NCI-H1417 treated with DMSO at 0.1 percent for 48 hours (cell line): ENCODE data around the gene PLA2G4E.
A peak's percentile ranks its signal among the peaks of the same experiment; 100 is the strongest.

Experiments
- DNase-seq: peaks from one replicate; lab custom pipeline; 2025; lab: John Stamatoyannopoulos, UW

Gene PLA2G4E, protein sequence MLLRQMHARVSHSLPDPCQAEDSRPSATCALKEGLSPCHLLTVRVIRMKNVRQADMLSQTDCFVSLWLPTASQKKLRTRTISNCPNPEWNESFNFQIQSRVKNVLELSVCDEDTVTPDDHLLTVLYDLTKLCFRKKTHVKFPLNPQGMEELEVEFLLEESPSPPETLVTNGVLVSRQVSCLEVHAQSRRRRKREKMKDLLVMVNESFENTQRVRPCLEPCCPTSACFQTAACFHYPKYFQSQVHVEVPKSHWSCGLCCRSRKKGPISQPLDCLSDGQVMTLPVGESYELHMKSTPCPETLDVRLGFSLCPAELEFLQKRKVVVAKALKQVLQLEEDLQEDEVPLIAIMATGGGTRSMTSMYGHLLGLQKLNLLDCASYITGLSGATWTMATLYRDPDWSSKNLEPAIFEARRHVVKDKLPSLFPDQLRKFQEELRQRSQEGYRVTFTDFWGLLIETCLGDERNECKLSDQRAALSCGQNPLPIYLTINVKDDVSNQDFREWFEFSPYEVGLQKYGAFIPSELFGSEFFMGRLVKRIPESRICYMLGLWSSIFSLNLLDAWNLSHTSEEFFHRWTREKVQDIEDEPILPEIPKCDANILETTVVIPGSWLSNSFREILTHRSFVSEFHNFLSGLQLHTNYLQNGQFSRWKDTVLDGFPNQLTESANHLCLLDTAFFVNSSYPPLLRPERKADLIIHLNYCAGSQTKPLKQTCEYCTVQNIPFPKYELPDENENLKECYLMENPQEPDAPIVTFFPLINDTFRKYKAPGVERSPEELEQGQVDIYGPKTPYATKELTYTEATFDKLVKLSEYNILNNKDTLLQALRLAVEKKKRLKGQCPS

DNA sequence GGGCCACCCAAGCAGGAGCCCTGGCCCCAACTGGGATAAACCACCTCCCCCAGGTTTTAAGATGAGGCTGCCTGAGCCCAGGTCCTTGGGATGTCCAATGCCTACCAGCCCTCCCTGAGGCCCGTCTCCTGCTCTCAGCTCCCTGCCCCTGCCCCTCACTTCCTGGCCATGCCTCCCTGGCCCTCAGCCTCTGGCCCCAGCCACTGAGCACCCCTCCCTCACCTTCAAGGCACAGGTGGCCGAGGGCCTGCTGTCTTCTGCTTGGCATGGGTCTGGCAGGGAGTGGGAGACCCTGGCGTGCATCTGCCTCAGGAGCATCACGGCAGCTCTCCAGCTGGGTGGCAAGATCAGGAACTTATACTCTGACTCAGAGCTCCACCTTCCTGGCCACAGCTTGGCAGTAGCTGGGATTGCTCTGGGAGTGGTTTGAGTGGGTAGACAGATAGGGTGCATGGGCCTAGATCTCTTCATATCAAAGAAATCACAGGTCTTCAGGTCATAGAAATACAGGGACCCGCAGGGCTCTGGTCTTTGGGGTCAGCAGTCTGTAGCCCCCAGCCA is at the start of gene PLA2G4E:
Gene PLA2G4E (minus strand): TSS at position 330 of the 561 bp plus-strand sequence. CDS start 12 bp downstream, at position 318.
- no peak for DNase-seq

DNA sequence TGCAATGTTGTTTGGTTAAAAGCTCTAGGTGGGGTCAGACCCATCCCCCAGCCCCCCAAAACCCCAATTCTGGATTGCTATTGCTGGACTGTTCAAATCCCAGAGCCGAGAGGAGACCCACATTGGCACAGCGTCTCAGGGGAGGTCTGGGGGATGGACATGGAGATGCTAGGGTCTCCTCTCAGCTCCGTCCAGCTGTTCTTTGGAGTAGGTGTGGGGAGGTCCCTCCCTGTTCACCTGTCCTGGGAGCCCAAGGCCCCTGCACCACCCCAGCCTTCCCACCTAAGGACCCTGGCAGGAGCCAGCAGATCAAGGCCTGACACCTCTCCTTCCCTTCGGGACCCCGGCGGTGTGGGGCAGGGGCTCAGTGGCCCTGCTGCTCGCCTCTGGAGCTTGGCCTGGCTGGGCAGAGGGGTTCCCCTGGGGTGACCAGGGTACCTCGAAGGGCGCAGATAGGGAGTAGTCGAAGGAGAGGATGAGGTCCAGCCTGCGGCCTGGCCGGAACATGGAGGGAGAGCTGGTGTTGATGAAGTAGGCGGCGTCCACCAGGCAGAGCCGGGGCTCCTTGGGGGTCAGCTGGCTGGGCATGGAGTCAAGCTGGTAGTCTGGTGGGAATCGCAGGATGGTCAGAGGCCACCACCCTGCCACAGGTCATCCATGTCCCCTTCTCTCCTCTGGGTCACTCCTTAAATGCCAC is 49.6 kb upstream of the PLA2G4E start:
- no peak for DNase-seq

DNA sequence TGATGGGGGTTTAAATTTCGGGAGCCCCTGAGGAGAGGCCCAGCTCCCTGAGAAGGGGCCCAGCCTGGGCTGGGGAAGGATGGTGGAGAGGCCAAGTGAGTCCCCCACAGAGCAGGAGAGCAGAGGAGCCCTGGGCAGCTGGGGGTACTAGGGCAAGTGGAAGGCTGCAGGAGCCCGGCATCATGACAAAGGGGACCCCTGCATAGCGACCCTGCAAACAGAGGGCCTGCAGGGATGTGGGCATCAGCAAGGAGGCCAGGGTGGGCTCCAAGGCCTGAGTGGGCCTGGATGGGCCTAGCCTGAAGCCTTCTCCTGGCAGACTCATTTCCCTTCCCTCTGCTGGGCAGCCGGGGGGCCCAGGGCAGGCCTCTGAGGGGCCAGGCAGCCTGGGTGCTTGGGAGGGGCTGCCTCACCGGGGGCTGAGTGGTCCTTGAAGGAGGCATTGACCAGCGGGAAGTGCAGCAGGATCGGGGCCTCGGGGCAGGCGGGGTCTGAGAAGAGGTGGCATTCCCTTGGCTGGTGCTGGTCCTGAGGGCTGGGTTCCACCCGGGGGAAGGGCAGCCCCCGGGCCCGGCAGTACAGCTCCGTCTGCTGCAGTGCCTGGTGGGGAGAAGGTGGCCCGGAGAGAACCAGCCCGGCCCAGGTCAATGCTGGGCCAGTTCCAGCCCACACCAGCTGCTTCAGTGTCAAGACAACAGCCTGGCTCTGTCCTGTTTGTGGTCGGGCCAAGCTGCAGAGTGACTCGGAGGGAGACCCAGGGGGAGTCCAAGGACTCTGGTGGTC is 48.8 kb upstream of the PLA2G4E start:
- no peak for DNase-seq

DNA sequence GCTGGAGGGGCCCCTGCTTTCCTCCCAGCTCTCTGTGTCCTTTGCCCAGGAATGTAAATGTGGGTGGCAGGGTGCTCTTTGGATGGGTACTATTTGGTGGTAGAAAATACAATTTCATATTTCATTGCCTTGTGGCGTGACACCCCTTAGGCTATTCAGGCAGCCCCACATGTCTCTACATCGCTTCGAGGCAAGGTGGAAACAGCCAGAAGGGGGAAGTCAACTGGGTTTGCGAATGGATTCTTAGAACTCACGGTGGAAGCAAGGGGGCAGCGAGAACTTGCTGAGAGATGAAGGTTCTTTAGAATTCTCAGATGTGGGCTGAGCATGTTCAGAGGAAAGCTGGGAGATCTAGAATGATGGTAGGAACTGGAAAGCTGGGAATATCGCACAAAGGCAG is 48.2 kb upstream of the PLA2G4E start:
- DNase-seq: no peak

DNA sequence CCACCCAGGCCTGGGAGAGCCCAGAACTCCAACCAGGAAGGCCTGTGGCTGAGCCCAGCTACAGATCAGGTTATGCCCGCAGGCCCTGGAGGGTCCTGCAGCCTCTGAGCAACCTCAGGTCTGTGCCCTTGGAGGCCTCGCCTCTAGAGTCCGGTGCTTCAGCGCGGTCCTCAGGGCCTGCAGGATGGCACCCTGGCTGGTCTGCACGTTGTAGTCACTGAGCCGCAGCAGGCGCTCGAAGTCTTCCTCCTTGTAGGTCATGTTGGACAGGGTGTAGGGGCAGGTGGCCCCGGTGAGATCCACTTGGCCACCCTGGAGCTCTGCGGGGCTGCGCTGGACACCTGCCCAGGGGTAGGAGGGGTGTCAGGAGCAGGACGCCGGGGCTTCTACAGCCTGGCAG is 47.8 kb upstream of the PLA2G4E start:
- no peak for DNase-seq

DNA sequence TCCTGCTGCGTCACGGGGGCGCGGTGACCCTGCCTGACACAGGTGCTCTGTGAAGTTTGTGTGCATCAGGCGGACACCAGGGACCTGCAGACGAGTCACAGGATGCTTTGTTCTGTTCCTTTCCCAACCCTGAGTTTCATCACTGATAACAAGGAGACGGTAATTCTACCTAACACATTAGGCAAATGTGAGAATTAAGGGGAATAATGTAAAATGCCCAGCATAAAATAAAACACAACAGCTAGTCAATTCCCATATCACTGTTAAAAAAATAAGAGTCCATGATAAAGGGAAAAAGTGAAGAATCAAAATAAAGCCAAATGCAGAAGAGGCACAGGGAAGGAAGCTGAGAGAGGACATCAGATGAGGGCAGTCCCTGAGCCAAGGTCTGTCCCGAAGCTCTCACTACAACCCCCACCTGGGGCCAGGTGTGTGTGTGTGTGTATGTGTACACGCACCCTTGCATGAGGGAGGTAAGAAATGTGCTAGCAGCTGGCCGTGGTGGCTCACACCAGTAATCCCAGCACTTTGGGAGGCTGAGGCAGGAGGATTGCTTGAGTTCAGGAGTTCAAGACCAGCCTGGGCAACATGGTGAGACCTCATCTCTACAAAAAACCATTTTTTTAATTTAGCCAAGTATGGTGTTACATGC is 46.0 kb upstream of the PLA2G4E start:
- no peak for DNase-seq

DNA sequence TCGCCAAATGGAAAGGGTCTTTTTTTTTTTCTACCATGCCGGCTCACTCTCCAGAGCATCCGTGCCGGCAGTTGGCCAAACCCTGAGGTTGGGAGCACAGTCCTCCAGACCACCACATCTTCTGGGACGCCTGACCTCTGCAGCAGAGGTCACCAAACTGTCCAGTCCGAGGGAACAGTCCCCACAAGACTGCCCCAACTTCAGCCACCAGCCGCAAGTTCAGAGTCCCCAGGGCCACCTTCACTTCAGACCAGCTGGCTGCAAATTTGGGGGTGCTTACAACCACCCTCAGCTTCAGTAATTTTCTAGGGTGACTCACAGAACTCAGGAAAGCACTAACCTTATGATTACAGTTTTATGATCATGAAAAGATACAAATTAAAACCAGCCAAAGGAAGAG is 44.6 kb upstream of the PLA2G4E start:
- no peak for DNase-seq

DNA sequence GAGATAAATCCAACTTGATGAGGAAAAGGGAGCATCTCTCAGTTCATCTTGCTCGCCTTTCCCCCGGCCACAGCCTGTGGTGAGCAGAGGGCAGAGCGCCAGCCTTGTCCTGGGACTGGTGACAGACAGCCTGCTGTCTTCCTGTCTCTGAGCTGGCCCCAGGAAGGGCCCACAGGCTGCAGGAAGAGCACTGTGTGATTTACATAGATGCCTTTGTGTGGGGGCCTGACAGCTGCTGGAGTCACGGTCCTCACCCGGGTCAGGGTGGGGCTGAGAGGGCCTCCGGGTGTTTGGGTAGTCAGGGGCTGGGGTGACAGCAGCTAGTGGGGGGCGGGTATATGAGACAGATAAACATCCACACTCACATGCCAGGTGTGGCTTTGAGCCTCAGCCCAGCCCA is 44.2 kb upstream of the PLA2G4E start:
- DNase-seq: no peak

DNA sequence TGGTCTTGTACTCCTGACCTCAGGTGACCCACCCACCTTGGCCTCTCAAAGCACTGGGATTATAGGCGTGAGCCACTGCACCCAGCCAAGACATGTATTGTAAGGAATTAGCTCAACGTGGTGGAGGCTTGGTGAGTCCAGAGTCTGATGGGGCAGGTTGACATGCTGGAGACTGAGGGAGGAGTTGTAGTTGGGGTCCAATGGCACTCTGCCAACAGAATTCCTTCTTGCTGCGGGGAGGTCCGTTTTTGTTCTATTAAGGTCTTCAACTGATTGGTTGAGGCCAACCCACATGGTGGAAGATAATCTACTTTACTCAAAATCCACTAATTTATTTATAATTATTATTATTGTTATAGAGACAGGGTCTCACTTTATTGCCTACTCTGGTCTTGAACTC is 43.4 kb upstream of the PLA2G4E start:
- DNase-seq: no peak

DNA sequence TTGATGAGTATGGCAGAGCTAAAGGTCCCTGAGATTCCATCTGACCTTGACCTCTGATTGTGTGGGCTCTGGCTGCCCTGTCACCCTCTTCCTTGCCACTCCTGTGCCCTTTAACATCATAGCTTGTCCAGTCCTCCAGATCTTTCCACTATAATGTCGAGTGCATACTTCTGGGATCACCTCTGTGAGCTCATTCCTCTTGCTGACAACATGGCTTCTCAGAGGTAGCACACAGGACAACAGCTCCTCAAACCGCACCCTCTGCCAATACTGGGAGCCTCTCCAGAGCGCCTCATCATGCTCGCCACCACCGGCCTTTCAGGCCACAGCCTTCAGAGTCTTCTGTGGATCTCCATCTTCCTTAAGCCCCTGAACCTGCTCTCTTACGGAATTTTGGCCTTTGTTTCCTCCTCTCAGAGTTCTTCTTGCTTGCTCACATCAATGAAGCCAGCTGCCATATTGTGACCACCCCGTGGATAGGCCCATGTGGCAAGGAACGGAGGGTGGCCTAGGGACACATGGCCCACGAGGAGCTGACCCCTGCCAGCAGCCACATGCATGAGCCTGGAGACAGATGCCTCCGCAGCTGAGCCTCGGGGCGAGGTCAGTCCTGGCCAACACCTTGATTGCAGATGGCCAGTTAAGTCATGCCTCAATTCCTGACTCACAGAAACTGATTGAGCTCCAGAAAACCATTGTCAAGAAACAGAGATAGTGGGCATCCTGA is 42.4 kb upstream of the PLA2G4E start:
- no peak for DNase-seq

DNA sequence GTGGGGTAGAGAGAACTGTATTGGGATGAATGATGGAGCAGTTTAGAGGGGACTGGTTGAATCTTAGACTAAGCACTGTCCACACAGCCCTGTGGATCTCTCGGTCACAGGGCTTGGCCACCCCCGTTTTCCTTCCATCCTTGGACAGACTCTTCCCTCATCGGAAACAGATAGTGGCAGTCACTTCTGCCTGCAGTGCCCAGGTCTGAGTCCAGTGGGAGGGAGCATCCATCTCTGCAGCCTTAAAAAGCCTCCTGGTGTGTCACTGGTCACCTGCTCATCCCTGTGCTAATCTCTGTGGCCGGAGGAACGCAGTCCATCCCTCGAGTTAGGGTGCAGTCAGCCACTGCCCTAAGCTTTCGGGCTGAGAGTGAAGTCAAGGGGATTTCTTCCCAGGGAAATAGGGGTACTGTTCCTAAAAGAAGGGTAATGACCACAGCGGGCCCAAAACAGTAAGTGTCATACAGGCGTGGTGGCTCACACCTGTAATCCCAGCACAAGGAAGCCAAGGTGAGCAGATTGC is 41.5 kb upstream of the PLA2G4E start:
- no peak for DNase-seq

DNA sequence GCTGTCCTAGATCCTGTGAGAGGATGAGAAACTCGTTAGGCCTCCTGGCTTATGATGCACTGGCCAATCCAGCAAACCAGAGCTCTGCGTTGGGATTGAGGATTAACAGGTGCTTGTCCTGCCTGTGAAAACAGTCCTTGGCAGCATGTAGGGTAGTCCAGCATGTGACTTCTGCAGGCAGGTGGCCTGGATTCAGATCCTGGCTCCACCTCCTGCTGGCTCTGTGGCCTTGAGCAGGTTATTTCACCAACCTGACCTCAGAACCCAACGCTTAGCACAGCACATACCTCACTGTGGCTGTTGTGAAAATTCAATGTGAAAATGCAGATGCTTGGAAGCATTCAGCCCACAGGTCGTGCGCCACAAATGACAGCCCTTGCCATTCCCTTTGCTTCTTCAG is 40.0 kb upstream of the PLA2G4E start:
- no peak for DNase-seq

DNA sequence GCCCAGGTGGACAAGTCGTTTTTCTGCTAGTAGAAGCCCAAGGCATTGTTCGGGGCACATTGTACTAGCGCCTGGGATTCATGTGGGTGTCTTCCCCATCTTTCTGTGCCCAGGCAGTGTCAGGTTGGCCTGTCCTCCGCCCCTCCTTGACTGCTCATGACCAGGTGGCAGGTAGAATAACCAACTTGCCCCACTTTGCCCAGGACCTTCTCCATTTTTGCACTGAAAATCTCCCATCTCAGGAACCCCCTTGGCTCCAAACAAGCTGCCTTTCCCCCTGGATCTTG is 39.6 kb upstream of the PLA2G4E start:
- no peak for DNase-seq

DNA sequence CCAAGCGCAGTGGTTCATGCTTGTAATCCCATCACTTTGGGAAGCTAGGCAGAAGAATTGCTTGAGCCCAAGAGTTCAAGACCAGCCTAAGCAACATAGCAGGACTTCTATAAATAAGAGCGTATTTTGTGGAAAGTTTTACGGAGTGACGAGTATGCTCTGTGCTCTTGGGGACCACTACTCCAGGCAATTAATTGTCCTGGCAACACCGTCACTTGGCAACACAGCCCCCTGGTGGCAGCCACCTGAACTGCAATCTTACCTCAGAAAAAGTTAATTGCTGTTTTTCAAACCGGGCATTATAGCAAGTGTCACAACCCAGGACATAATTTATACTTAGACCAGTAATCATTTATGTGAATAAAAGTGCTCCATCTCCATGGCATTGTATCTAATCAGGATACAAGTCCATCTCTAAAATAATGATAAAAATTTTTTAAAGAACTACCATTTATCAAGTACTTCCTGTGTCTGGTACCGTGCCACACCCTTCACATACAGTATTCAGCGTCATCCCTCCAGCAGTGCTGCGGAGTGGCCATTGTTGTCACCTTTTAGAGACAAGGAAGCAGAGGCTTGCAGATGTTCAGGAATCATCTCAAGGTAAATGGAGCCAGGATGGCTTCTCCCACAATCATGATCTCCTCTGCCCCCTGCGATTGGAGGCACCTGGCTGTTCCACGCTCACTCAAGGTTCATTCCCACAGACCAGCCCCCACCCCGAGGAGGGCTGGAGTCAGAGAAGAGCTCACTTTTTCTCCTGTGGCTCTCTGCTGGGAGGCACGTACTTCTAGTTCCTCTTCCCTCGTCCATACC is 39.0 kb upstream of the PLA2G4E start:
- no peak for DNase-seq

DNA sequence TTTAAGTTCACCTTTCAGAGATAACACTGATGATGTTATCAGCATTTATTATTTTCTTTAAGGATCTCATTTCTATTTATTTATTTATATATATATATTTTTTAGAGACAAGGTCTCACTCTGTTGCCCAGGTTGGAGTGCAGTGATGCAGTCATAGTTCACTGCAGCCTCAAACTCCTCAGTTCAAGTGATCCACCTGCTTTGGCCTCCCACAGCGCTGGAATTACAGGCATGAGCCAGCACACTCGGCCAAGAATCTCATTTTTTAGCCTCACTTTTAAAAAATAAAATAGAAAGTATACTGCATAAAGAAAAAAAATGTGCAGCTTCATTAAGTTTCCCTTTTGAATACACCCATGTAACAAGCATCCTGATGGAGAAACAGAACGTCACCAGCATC is 37.9 kb upstream of the PLA2G4E start:
- no peak for DNase-seq

DNA sequence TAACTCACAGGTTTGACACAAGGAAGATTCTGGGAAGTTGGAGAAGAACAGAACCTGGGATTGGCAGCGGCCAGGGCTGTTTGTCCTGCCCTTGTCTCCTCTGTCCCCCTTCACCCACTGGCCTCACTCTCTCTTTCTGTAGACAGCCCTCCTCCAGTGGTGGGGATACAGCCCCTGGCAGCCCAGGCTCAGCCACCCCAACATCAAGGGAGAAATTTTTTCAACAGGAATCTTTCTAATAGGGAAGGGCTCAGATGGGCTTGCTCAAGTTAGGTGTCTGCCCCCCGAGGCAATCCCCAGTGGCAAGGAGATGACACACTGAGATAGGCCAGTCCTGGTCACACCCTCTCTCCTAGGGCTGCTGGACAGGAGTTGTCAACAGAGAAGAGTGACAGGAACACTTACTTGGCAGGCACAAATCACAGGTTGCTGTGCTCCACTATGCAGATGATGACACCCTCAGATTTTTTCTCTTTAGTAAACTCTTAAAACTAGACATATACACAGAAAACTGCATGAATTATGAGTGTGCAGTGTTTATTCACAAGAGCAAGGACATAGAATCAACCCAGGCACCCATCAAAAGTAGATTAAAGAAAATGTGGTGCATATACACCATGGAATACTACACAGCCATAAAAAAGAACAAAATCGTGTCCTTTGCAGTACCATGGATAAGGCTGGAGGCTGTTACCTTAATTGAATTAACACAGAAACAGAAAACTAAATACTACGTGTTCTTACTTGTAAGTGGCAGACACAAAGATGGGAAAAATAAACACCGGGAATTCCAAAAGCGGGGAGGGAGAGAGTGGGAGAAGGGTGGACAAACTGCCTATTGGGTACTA is 37.2 kb upstream of the PLA2G4E start:
- DNase-seq: no peak

DNA sequence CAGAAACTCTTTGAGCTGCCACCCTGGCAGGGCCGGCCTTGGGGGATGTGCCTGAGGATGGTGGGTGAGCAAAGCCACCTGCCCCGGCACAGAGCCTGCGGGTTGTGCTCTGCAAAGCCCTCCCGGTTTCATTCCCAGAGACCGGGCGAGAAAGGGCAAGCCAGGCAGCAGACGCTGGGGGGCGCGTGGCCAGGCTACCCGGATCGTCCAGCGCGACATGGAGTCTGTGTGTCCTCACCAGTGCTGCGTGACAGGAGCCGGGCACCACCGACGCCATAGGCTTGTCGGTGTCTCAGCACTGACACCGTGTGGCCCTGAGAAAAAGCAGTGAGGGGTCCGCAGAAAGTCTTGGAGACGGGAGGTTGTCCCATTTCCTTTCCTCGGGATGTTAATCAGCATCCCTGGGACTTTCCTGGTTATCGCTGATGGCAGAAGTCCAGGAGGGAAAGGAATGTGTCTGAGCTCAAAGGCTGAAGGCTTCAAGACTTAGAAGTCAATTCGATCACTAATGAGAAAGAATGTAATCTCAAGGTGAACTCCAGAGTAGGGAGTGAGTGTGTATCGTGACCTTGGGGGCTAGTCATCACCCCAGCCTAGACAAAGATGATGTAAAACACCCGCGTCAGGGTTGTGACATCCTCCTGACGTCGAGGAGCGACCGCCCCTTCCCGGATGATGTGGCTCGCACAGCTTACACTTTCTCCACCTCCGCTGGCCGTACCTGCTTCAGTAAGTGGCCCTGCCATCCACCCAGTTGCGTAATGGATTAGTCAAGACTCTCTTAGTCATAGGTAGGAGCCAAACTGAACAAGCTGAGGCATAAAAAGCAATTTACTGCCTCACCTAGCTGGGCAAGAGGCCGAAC is 36.3 kb upstream of the PLA2G4E start:
- peak; percentile 12 for DNase-seq

DNA sequence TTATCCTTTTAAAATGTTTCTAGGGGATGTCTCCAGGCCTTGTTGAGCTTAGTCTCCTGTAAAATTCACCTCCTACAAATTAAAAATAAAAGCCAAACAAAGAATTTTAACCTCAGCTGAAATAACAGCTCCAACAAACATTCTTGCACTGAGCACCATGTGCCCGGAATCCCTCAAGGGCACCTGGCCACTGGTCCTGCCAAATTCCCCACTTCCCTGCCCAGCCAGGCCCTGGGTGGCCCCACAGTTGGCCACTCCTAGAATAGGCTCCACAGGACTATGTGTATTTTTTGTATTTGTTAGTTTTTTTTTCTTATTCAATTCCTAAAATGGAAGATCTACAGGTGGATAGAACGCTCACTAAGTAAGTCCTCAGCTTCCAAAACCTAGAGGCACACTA is 33.1 kb upstream of the PLA2G4E start:
- no peak for DNase-seq
